AG04450 (cell line): ENCODE results near the gene FBXO28. TPM values are rescaled to one million over a fixed set of nuclear protein-coding genes. Genes with fewer than 3 reads are reported as not detected.

Source experiments
- CTCF ChIA-PET: fragments of 300-600, 350-600 bp; formaldehyde crosslinking; extraction: SDS; loops from one replicate; lab custom pipeline; 2022; ENCODE audit warnings: antibody characterized with exemption, inconsistent platforms; lab: Charles Lee
- POLR2A ChIA-PET: fragments of 350-600 bp; formaldehyde crosslinking; extraction: SDS; loops from one replicate; lab custom pipeline; 2021; ENCODE audit warnings: antibody characterized with exemption, inconsistent platforms; lab: Yijun Ruan, JAX
- DNase-seq: peaks from one replicate; pipeline ENCODE4 v3.0.0-alpha.2; 2011; ENCODE audit warnings: low read depth, low spot score
- H3K27ac ChIP-seq: one replicate; pipeline ENCODE4 v1.5.1; 2012; ENCODE audit warnings: low read depth, low read length, control low read depth
- H3K27me3 ChIP-seq: one replicate; pipeline ENCODE4 v1.6.0; 2012; ENCODE audit warnings: low read length; ENCODE audit not compliant: control insufficient read depth, insufficient read depth
- H3K4me3 ChIP-seq: 2 replicates; pipeline ENCODE4 v1.5.1; 2011; ENCODE audit warnings: mild to moderate bottlenecking, low read depth, low read length, control low read depth
- H3K9me3 ChIP-seq: 2 replicates; pipeline ENCODE4 v1.5.1; 2012; ENCODE audit warnings: low read length; ENCODE audit not compliant: control insufficient read depth, insufficient read depth
- CTCF ChIP-seq: IDR thresholded peaks from 2 replicates; pipeline ENCODE4 v1.5.1; 2011; ENCODE audit warnings: low read depth, low read length, control low read depth, inconsistent platforms
- polyA plus RNA-seq: library from polyadenylated mRNA; depleted of rRNA; stranded (reverse); fragments of >200 nt; gene quantifications from 2 replicates; pipeline ENCODE4 v1.2.3, GENCODE V29; 2011

The FBXO28 gene
- polyA plus RNA-seq, 1 experiment, result 27.2 TPM

- ChIA-PET CTCF (no interaction called here), POLR2A (no interaction called here)
- Histone ChIP-seq H3K9me3 (no peaks in the 10 kb centered on the region), H3K27me3 (no peaks in the 10 kb centered on the region), H3K27ac (no peak overlapping the region), H3K4me3 (no peak overlapping the region)
- TF ChIP-seq CTCF, result no peak
- DNase-seq, result no peak
Observed at GRCh38 chr1:224133741-224134299, 19.9 kb downstream of the FBXO28 start.

GRCh38 chr1:224137518-224137917 is 23.6 kb downstream of the FBXO28 start:
- POLR2A ChIA-PET, result interaction anchor here (0.5 kb wide), 1 partner anchor 17 kb away, joined by 5 read pairs; no protein-coding TSS in a partner anchor

GRCh38 chr1:224138198-224138597 is 24.3 kb downstream of the FBXO28 start:
- DNase-seq, result no peak
- no peaks in the 10 kb centered on the region for H3K27me3 ChIP-seq
- CTCF ChIA-PET, result interaction anchor here (1.2 kb wide), 3 partner anchors 15 to 22 kb away, joined by 3 to 5 read pairs (median 3); no protein-coding TSS in a partner anchor
- H3K9me3 ChIP-seq, result no peaks in the 10 kb centered on the region
- no peak overlapping the region for H3K27ac ChIP-seq
- H3K4me3 ChIP-seq, result no peak overlapping the region
- POLR2A ChIA-PET, result interaction anchor here (0.5 kb wide), 1 partner anchor 18 kb away, joined by 5 read pairs; no protein-coding TSS in a partner anchor
- TF ChIP-seq CTCF, result no peak

More at GRCh38 chr1:224137518-224137917, 23.6 kb downstream of the FBXO28 start:
- no peak overlapping the region for H3K4me3 ChIP-seq
- no peaks in the 10 kb centered on the region for H3K27me3 ChIP-seq
- TF ChIP-seq CTCF, result no peak
- no peaks in the 10 kb centered on the region for H3K9me3 ChIP-seq
- no peak overlapping the region for H3K27ac ChIP-seq
- no peak for DNase-seq
- CTCF ChIA-PET, result interaction anchor here (1.2 kb wide), 3 partner anchors 15 to 22 kb away, joined by 3 to 5 read pairs (median 3); no protein-coding TSS in a partner anchor

- H3K9me3 ChIP-seq, result no peaks in the 10 kb centered on the region
- H3K4me3 ChIP-seq, result no peak overlapping the region
- no peak for DNase-seq
- no peak for TF ChIP-seq CTCF
- POLR2A ChIA-PET, result no interaction called here
- CTCF ChIA-PET, result no interaction called here
- no peaks in the 10 kb centered on the region for H3K27me3 ChIP-seq
- H3K27ac ChIP-seq, result no peak overlapping the region
Observed at GRCh38 chr1:224141693-224142092, 27.8 kb downstream of the FBXO28 start.

GRCh38 chr1:224149709-224150108 is 35.8 kb downstream of the FBXO28 start:
- ChIA-PET POLR2A (no interaction called here), CTCF (no interaction called here)
- no peak for TF ChIP-seq CTCF
- Histone ChIP-seq H3K9me3 (no peaks in the 10 kb centered on the region), H3K27ac (no peak overlapping the region), H3K27me3 (no peaks in the 10 kb centered on the region), H3K4me3 (no peak overlapping the region)
- no peak for DNase-seq
